HG03378 (cell line): ENCODE data around the gene ACBD4.

Experiments used
- ATAC-seq: cut with Tn5 transposase; IDR thresholded peaks from one replicate; pipeline ENCODE4 v1.9.1; 2021; ENCODE audit warnings: mild to moderate bottlenecking, moderate library complexity; ENCODE audit not compliant: unreplicated experiment

Gene ACBD4

DNA sequence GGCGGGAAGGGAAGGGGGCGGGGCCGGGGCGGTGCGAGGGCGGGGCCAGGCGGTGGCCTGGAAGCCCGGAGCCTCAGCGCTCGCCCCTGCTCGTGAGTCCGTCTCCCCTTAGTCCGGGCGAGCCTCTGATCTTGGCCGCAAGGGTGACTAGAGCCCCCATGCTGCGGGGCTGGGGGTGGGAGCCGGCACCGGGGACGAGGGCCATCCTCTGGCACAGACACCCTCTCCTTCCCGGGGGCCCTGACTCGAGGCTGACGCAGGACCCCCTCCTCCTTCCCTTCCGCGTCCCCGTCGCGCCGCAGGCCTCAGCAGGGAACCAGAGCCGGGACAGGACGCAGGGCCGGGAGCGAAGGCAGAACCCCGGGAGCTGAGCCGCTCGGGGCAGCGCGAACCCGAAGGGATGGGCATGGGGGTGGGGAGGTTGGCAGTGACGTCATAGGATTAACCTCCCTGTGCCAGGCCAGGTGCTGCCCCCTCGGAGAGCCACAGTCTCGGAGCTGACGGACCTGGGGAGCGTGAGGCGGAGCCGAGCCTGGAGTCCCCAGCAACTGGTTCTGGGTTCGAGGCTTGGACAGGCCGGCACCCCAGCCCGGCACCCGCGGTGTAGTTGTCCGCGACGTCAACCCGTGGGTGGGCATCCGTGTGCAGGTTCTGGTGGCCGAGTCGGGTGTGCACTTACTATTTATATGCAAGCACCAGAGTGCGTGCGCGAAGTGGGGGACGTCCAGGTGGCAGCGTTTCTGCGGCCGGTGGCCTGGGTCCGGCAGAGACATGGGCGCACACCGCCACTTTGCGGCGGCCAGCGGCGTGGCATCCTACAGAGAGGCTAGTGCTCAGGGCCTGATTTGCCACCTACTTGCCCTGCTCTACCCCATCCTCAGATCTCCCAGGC, 2.7 kb upstream of the ACBD4 start:
- no peak for ATAC-seq

- no peak for ATAC-seq
These were observed 698 bp downstream of the ACBD4 start for GRCh38 chr17:45135978-45136791.

- ATAC-seq: no peak
These were observed 1.5 kb downstream of the ACBD4 start for GRCh38 chr17:45136846-45137560.

DNA sequence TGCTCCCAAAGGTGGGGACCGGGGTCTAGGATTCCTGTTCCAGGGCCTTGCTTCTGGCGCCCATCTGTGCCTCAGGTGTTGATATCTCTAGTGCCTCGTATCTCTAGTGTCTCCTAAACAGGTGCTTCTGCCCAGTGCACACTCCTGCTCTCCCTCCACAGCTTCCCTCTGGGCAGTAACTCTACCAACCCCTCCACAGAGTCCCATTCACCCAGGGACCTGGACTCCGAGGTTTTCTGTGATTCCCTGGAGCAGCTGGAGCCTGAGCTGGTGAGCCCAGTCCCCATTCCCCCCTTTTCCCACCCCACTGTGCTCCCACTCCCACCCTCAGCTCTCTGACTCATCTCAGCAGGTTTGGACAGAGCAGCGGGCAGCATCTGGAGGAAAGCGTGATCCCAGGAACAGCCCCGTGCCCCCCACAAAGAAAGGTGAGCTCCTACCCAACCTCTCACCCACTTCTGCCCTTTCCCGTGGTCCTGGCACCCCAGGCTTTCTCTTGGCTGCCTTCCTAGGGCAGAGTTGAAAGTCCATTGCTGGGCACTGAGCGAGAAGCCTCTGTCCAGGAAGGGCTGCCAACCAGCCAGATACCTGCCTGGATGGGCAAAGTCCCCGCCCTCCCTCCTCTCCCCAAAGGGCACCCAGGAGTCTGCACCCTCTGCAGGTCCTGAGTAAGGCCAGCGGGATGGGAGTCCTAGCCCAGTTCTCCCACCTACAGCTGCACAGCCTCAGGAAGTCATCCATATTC, 2.2 kb downstream of the ACBD4 start:
- ATAC-seq: no peak

- ATAC-seq: no peak
These were observed 3.5 kb downstream of the ACBD4 start for GRCh38 chr17:45138911-45139532.

- ATAC-seq: no peak
These were observed 4.0 kb downstream of the ACBD4 start for GRCh38 chr17:45139533-45139920.

DNA sequence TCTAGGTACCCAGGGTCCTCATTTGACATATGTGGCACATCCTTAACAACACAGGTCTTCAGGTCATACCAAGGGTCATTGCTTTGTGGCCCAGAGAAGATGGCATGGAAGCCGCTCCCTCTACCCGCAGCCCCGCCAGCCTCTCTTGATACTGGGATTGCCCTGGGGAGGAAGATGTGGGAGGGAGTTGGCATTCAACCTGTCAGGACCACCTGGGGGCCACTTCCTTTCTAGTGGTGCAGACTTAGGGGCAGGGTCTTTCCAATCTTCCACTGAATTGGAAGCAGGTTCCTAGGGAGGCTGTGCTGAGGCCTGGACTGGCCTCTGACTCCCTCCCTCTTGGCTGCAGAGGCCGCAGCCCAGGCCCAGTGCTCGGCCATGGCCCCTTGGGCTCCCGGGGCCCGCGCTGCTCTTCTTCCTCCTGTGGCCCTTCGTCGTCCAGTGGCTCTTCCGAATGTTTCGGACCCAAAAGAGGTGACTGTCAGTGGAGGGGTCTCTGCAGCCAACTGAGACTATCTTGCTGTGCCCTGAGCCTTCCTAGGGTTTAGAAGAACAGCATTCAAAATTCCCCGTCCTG, 7.7 kb downstream of the ACBD4 start:
- ATAC-seq: no peak

DNA sequence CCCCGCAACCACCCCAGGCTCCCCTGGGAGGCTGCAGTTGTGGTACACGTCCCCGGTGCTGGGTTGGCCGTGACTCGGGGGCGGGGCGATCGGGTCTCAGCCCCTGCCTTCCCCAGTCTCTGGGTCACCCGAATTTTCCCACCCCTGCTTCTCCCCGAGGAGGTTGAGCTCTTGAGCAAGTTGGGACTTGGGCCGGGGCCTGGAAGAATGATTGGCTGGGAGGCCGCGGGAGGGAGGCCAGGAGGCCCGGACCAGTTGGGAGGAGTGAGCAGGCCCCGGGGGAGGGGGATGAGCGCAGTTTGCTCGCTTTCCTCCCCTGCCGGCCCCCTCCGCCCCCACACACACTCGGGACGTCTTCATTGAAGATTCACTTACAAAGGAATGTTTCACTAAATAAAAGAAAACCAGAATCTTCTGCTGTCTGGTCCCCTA, 8.3 kb downstream of the ACBD4 start:
- no peak for ATAC-seq

GRCh38 chr17:45144199-45145034, 8.9 kb downstream of the ACBD4 start:
- ATAC-seq: no peak

DNA sequence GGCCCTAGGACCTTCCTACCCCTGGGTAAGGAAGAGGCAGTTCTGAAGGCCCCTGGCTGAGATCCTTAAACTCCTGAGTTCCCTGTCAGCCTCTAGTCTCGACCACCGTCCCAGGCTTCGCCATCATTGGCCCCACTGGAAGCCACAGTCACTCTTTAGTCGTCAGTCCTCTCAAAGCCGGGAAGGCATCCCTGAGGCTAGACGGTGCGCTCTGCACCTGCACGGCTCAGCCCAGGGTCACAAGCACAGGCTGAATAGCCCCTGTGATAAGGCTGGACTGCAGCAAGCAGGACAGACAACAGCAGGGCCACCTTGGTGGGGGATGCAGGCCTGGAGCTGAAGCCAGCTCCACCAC, 9.5 kb downstream of the ACBD4 start:
- ATAC-seq: no peak

DNA sequence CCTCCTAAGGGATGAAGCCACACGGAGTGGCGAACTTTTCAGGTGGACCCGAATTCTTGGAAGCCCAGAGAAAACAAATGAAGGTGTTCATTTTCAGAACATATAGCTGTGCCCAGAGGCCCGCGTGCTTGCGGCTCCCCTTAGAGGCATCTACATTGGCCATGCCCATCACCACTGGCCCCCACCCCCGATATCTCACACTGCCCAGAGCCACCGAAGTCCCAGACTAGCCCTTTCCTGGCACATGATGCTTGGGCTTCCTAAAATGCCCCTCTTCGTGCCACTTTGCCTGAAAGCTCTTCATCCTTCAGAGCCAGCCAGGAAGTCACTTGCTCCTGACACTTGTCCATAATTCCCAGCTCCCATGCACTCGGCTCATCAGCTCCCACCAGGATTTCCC, 10.7 kb downstream of the ACBD4 start:
- ATAC-seq: no peak

GRCh38 chr17:45146592-45146889, 11.1 kb downstream of the ACBD4 start:
- no peak for ATAC-seq

- no peak for ATAC-seq
These were observed 11.5 kb downstream of the ACBD4 start for GRCh38 chr17:45146890-45147580.

- ATAC-seq: no peak
These were observed 12.2 kb downstream of the ACBD4 start for GRCh38 chr17:45147581-45148182.

DNA sequence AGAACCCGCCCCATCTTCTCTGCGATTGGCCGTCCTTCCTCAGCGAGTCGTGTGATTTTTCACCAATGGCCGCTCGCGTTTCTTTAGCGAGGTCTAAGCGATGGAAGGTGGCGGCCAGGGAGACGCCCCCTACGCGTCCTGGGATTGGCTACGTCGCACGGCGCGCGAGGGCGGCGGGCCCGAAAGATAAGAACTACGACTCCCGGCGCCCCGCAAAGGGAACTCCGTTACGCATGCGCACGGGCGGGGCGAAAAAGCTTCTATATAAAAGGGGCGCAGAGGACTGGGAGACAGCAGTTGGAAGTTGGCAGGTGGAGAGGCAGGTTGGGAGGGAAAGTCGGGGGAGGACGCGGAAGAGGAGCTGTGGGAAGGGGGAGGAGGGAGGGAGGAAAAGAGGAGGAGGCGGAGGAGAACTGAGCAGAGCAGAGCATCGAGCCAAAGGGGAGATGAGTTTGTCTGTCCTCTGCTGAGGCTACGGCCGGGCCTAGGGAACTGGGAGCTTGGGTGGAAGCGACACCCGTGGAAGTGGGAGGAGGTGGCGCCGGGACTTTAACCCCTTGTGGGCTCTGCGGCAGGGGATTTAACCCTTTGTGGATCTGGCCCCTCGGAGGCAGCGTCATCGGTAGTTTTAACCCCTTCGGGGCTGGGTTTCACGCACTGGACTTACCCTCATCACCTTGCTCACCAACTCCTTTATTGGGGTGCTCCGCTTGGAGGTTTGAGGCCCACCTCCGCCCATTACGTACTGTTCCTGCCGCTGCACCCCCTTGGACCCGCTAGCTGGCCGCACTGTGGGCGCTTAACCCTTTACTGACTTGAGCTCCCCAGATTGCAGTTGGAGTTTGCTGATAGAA, 12.9 kb downstream of the ACBD4 start, which contains the start of gene HEXIM1:
Gene HEXIM1, plus strand, starts transcription at position 293 of the 854 bp plus-strand sequence. CDS start 716 bp downstream, outside the sequence.
- peak; percentile 43 for ATAC-seq

GRCh38 chr17:45149037-45149668, 13.7 kb downstream of the ACBD4 start:
- ATAC-seq: no peak
